ENCODE data around the gene CBY1. TPM values are rescaled to one million over a fixed set of nuclear protein-coding genes. Genes with fewer than 3 reads are reported as not detected.

The CBY1 gene
- total RNA-seq, 1 experiment from 2014 or later, result 28.3 TPM

DNA sequence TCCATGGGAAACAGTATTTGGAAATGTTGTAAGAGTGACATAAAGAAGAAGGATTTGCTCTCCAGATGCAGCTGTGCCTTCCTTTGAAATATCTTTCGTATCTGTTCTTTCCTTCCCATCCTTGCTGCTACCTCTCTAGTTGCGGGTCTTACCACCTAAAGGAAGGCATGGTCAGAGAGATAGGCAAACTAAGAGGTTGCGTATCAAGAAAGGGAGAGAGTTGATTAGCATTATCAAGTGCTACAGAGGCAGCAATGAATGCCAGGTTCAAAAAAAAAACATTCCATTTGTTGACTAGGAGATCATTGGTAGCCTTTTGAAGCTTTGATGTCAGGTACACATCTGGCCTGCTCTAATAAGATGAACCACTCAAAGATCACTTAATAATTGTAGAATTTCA, 53.9 kb downstream of the CBY1 start:
- intact Hi-C loops (cut with micrococcal nuclease; ENCODE audit: unreplicated experiment), result no loop called here
- Histone ChIP-seq H3K4me3 (ENCODE audit: low read depth, low read length) (no peak overlapping the region), H3K4me1 (peaks cover 9% of the 10 kb centered on the region; the same call in 1 of the 2 replicates), H3K36me3 (ENCODE audit: control insufficient read depth, insufficient read depth, low read length) (peaks cover 5% of the 10 kb centered on the region), H3K27me3 (replicated peaks; ENCODE audit: control insufficient read depth, insufficient read depth, low read length) (no peaks in the 10 kb centered on the region), H3K9me3 (no peaks in the 10 kb centered on the region)
- ChIA-PET POLR2A (no interaction called here), CTCF (no interaction called here)
- H3K27me3 Mint-ChIP-seq (ENCODE audit: insufficient read depth, unreplicated experiment), result no peaks in the 10 kb centered on the region
- no peak for DNase-seq
- no peak overlapping the region for H3K27ac Mint-ChIP-seq (ENCODE audit: unreplicated experiment)
- H3K4me3 Mint-ChIP-seq (ENCODE audit: unreplicated experiment), result no peak overlapping the region
- peaks cover 23% of the 10 kb centered on the region for H3K4me1 Mint-ChIP-seq (ENCODE audit: low read depth, unreplicated experiment)
- H3K9me3 Mint-ChIP-seq (ENCODE audit: unreplicated experiment), result no peaks in the 10 kb centered on the region
- TF ChIP-seq CTCF (IDR thresholded peaks at IDR 0.05; ENCODE audit: insufficient read depth in 1 of 2, low read depth in 1 of 2, low read length in 1 of 2, severe bottlenecking in 1 of 2, unreplicated experiment in 1 of 2), result no peak
- H3K36me3 Mint-ChIP-seq (ENCODE audit: insufficient read depth, unreplicated experiment), result peaks cover 32% of the 10 kb centered on the region
- no TSS peak for BruUV-seq (replicated peaks)

GRCh38 chr22:38710866-38711265, 54.4 kb downstream of the CBY1 start:
- H3K4me1 Mint-ChIP-seq (ENCODE audit: low read depth, unreplicated experiment), result peaks cover 23% of the 10 kb centered on the region
- H3K9me3 ChIP-seq, result no peaks in the 10 kb centered on the region
- H3K27me3 ChIP-seq (replicated peaks; ENCODE audit: control insufficient read depth, insufficient read depth, low read length), result no peaks in the 10 kb centered on the region
- no peak overlapping the region for H3K4me3 Mint-ChIP-seq (ENCODE audit: unreplicated experiment)
- H3K9me3 Mint-ChIP-seq (ENCODE audit: unreplicated experiment), result no peaks in the 10 kb centered on the region
- no peak overlapping the region for H3K27ac Mint-ChIP-seq (ENCODE audit: unreplicated experiment)
- H3K4me1 ChIP-seq, result peaks cover 9% of the 10 kb centered on the region; the same call in 1 of the 2 replicates
- H3K27me3 Mint-ChIP-seq (ENCODE audit: insufficient read depth, unreplicated experiment), result no peaks in the 10 kb centered on the region
- POLR2A ChIA-PET, result no interaction called here
- CTCF ChIA-PET, result no interaction called here
- TF ChIP-seq CTCF (IDR thresholded peaks at IDR 0.05; ENCODE audit: insufficient read depth in 1 of 2, low read depth in 1 of 2, low read length in 1 of 2, severe bottlenecking in 1 of 2, unreplicated experiment in 1 of 2), result no peak
- intact Hi-C loops (cut with micrococcal nuclease; ENCODE audit: unreplicated experiment), result no loop called here
- no peak for DNase-seq
- H3K4me3 ChIP-seq (ENCODE audit: low read depth, low read length), result no peak overlapping the region
- H3K36me3 ChIP-seq (ENCODE audit: control insufficient read depth, insufficient read depth, low read length), result peaks cover 5% of the 10 kb centered on the region
- no TSS peak for BruUV-seq (replicated peaks)
- H3K36me3 Mint-ChIP-seq (ENCODE audit: insufficient read depth, unreplicated experiment), result peaks cover 32% of the 10 kb centered on the region

DNA sequence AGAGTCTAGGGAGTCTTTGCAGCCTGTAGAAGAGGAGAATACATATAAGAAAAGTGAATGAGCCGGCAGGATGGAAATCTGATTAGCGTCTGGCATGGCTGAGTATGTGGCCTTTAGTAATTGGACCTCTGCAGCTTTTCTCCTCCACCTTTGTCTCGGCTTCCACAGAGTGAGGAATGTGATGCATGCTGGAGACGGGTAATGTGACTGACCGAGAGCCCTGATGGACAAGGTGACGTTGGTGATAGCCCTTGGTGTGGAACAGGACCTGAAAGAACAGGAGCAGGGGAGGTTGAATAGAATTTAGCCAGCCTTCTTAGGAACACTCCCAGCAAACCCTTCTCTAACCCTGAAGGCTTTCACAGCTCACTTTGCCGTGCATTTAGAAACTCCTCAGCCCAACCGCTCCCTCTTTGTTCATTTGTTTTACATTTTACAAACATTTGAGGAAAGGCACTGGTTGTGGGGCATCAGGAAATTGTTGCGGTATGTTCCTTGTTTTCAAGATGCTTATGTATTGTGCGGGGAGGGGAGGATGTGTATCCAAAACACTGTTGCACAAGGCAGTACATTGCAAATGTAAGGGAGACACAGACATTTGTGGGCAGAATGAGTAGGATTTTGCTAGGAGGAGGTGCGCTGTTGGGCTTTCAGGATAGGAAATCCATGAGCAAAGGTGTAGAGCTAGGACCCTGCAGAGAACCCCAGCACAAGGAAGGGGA, 56.2 kb downstream of the CBY1 start:
- ChIA-PET POLR2A (no interaction called here), CTCF (no interaction called here)
- H3K4me3 ChIP-seq (ENCODE audit: low read depth, low read length), result no peak overlapping the region
- Mint-ChIP-seq H3K4me3 (ENCODE audit: unreplicated experiment) (no peak overlapping the region), H3K4me1 (ENCODE audit: low read depth, unreplicated experiment) (peaks cover 16% of the 10 kb centered on the region), H3K9me3 (ENCODE audit: unreplicated experiment) (no peaks in the 10 kb centered on the region), H3K27me3 (ENCODE audit: insufficient read depth, unreplicated experiment) (no peaks in the 10 kb centered on the region), H3K27ac (ENCODE audit: unreplicated experiment) (no peak overlapping the region), H3K36me3 (ENCODE audit: insufficient read depth, unreplicated experiment) (peaks cover 32% of the 10 kb centered on the region)
- peaks cover 7% of the 10 kb centered on the region for H3K36me3 ChIP-seq (ENCODE audit: control insufficient read depth, insufficient read depth, low read length)
- intact Hi-C loops (cut with micrococcal nuclease; ENCODE audit: unreplicated experiment), result no loop called here
- no peak for DNase-seq
- BruUV-seq (replicated peaks), result no TSS peak
- H3K27me3 ChIP-seq (replicated peaks; ENCODE audit: control insufficient read depth, insufficient read depth, low read length), result no peaks in the 10 kb centered on the region
- peaks cover under 1% of the 10 kb centered on the region; the same call in 1 of the 2 replicates for H3K4me1 ChIP-seq
- no peaks in the 10 kb centered on the region for H3K9me3 ChIP-seq
- TF ChIP-seq CTCF (IDR thresholded peaks at IDR 0.05; ENCODE audit: insufficient read depth in 1 of 2, low read depth in 1 of 2, low read length in 1 of 2, severe bottlenecking in 1 of 2, unreplicated experiment in 1 of 2), result no peak
